ENCODE data around the gene PSMB7.
"Not testable (repeated sequence)": the region's sequence is repeated elsewhere in the genome, so short reads cannot be mapped to it uniquely, and the experiment has no call there.

The PSMB7 gene

GRCh38 chr9:124436320-124436719 is 21.1 kb upstream of the PSMB7 start:
- TF ChIP-seq, protein P1, sequence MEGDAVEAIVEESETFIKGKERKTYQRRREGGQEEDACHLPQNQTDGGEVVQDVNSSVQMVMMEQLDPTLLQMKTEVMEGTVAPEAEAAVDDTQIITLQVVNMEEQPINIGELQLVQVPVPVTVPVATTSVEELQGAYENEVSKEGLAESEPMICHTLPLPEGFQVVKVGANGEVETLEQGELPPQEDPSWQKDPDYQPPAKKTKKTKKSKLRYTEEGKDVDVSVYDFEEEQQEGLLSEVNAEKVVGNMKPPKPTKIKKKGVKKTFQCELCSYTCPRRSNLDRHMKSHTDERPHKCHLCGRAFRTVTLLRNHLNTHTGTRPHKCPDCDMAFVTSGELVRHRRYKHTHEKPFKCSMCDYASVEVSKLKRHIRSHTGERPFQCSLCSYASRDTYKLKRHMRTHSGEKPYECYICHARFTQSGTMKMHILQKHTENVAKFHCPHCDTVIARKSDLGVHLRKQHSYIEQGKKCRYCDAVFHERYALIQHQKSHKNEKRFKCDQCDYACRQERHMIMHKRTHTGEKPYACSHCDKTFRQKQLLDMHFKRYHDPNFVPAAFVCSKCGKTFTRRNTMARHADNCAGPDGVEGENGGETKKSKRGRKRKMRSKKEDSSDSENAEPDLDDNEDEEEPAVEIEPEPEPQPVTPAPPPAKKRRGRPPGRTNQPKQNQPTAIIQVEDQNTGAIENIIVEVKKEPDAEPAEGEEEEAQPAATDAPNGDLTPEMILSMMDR (IDR thresholded peaks at IDR 0.05; ENCODE audit: insufficient read depth, low read length, poor library complexity, severe bottlenecking) = no peak
- DNase-seq (ENCODE audit: extremely low read depth, insufficient read length) = no peak
- no peaks in the 10 kb centered on the region; the same call in 1 of the 2 replicates for H3K27me3 ChIP-seq (replicated peaks; ENCODE audit: control insufficient read depth, insufficient read depth, low read length)
- H3K36me3 ChIP-seq (ENCODE audit: control insufficient read depth, insufficient read depth, low read length) = no peaks in the 10 kb centered on the region
- H3K4me3 ChIP-seq (replicated peaks; ENCODE audit: low read depth, low read length) = no peak overlapping the region

- no peaks in the 10 kb centered on the region; the same call in 1 of the 2 replicates for H3K27me3 ChIP-seq (replicated peaks; ENCODE audit: control insufficient read depth, insufficient read depth, low read length)
- H3K4me3 ChIP-seq (replicated peaks; ENCODE audit: low read depth, low read length) = no peak overlapping the region
- TF ChIP-seq, protein P1 (IDR thresholded peaks at IDR 0.05; ENCODE audit: insufficient read depth, low read length, poor library complexity, severe bottlenecking) = no peak
- no peak for DNase-seq (ENCODE audit: extremely low read depth, insufficient read length)
- H3K36me3 ChIP-seq (ENCODE audit: control insufficient read depth, insufficient read depth, low read length) = no peaks in the 10 kb centered on the region
Observed at GRCh38 chr9:124429530-124429867, 14.3 kb upstream of the PSMB7 start.

DNA sequence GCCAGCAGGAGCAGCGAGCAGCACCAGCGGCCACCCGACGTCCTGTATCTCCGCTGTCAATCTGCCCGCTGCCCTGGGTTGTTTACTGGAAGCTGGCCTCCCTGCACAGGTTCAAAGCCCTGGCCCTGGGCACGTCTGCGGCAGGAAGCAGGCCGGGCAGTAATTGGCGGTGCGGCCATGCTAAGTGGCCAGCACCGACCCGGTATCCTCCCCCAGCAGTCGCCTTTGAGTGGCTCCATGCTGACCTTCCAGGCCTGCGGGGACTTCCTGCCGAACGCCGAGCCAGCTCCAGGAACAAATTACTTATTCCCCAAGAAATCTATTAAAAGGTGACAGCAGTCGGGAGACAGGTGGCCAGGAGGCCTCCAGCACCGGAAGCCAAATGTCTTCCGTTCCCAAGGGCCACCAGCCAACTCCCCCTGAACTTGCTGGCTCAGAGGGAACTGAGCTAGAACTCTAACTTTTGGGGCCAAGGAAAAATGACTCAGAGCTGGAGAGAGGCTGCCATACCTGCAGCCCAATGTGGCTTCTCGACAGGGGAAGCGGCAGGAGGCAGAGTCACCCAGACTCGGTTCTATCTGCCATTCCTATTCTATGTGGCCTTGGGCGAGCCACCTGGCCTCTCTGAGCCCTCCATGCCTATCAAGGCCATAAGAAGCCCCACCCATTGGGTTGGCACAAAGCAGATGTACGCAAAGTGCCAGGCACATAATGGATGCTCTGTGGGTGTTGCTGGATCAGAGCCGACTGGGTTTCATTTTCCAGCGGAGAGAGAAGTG is 13.7 kb upstream of the PSMB7 start:
- TF ChIP-seq, protein P1 (IDR thresholded peaks at IDR 0.05; ENCODE audit: insufficient read depth, low read length, poor library complexity, severe bottlenecking) = no peak
- no peak overlapping the region for H3K4me3 ChIP-seq (replicated peaks; ENCODE audit: low read depth, low read length)
- no peak for DNase-seq (ENCODE audit: extremely low read depth, insufficient read length)
- H3K27me3 ChIP-seq (replicated peaks; ENCODE audit: control insufficient read depth, insufficient read depth, low read length) = no peaks in the 10 kb centered on the region; the same call in 1 of the 2 replicates
- H3K36me3 ChIP-seq (ENCODE audit: control insufficient read depth, insufficient read depth, low read length) = no peaks in the 10 kb centered on the region

GRCh38 chr9:124427281-124427680 is 12.0 kb upstream of the PSMB7 start:
- no peaks in the 10 kb centered on the region for H3K36me3 ChIP-seq (ENCODE audit: control insufficient read depth, insufficient read depth, low read length)
- no peak for DNase-seq (ENCODE audit: extremely low read depth, insufficient read length)
- no peaks in the 10 kb centered on the region for H3K27me3 ChIP-seq (replicated peaks; ENCODE audit: control insufficient read depth, insufficient read depth, low read length)
- no peak overlapping the region for H3K4me3 ChIP-seq (replicated peaks; ENCODE audit: low read depth, low read length)
- TF ChIP-seq, protein P1 (IDR thresholded peaks at IDR 0.05; ENCODE audit: insufficient read depth, low read length, poor library complexity, severe bottlenecking) = no peak

- TF ChIP-seq, protein P1 (IDR thresholded peaks at IDR 0.05; ENCODE audit: insufficient read depth, low read length, poor library complexity, severe bottlenecking) = no peak
- Histone ChIP-seq H3K36me3 (ENCODE audit: control insufficient read depth, insufficient read depth, low read length) (no peaks in the 10 kb centered on the region), H3K4me3 (replicated peaks; ENCODE audit: low read depth, low read length) (no peak overlapping the region), H3K27me3 (replicated peaks; ENCODE audit: control insufficient read depth, insufficient read depth, low read length) (no peaks in the 10 kb centered on the region)
- DNase-seq (ENCODE audit: extremely low read depth, insufficient read length) = no peak
Observed at GRCh38 chr9:124426361-124426760, 11.1 kb upstream of the PSMB7 start.

GRCh38 chr9:124425733-124426132 is 10.5 kb upstream of the PSMB7 start:
- not testable (repeated sequence) for H3K36me3 ChIP-seq (ENCODE audit: control insufficient read depth, insufficient read depth, low read length); H3K27me3 ChIP-seq (replicated peaks; ENCODE audit: control insufficient read depth, insufficient read depth, low read length); H3K4me3 ChIP-seq (replicated peaks; ENCODE audit: low read depth, low read length); DNase-seq (ENCODE audit: extremely low read depth, insufficient read length)
